ENCODE results near the gene COPS9.

Gene COPS9

GRCh38 chr2:240164586-240164985, 28.5 kb upstream of the COPS9 start:
- TF ChIP-seq FOXP2 (optimal IDR thresholded peaks at IDR 0.05; ENCODE audit: borderline replicate concordance, extremely low read depth, extremely low read length, insufficient read depth): no peak
- no peak for TF ChIP-seq POLR2AphosphoS5 (IDR thresholded peaks at IDR 0.05; ENCODE audit: low read depth, low read length)
- TF ChIP-seq TAF1 (IDR thresholded peaks at IDR 0.05; ENCODE audit: borderline replicate concordance, insufficient read depth, low read length): no peak
- TF ChIP-seq REST (IDR thresholded peaks at IDR 0.05; ENCODE audit: insufficient read depth in 1 of 2, low read depth in 2 of 2, low read length in 2 of 2): no peak
- no peak for TF ChIP-seq SIN3A (IDR thresholded peaks at IDR 0.05; ENCODE audit: borderline replicate concordance, insufficient read depth, low read length)

DNA sequence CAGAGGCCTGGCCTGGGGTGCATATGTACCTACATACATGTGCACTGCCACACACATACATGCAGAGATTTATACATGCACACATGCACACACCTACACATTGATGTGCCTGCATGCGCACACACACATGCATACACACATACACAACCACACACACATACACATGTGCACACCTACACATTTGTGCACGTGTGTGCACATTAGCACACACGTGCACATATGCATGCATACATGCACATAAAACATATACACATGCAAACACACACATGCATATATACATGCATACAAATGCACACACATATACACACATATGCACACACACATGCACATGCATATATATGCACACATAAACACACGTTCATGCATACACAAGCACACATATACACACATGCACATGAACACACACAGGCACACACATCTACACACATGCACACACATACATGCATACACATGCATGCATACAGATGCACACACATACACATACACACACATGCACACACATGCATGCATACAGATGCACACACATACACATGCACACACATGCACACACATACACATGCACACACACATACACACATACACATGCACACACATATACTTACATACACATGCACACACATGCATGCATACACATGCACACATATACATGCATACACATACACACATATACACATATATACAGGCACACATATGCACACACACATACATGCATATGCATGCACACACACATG, 27.9 kb upstream of the COPS9 start:
- no peak for TF ChIP-seq REST (IDR thresholded peaks at IDR 0.05; ENCODE audit: insufficient read depth in 1 of 2, low read depth in 2 of 2, low read length in 2 of 2)
- no peak for TF ChIP-seq TAF1 (IDR thresholded peaks at IDR 0.05; ENCODE audit: borderline replicate concordance, insufficient read depth, low read length)
- no peak for TF ChIP-seq POLR2AphosphoS5 (IDR thresholded peaks at IDR 0.05; ENCODE audit: low read depth, low read length)
- no peak for TF ChIP-seq SIN3A (IDR thresholded peaks at IDR 0.05; ENCODE audit: borderline replicate concordance, insufficient read depth, low read length)
- no peak for TF ChIP-seq FOXP2 (optimal IDR thresholded peaks at IDR 0.05; ENCODE audit: borderline replicate concordance, extremely low read depth, extremely low read length, insufficient read depth)

DNA sequence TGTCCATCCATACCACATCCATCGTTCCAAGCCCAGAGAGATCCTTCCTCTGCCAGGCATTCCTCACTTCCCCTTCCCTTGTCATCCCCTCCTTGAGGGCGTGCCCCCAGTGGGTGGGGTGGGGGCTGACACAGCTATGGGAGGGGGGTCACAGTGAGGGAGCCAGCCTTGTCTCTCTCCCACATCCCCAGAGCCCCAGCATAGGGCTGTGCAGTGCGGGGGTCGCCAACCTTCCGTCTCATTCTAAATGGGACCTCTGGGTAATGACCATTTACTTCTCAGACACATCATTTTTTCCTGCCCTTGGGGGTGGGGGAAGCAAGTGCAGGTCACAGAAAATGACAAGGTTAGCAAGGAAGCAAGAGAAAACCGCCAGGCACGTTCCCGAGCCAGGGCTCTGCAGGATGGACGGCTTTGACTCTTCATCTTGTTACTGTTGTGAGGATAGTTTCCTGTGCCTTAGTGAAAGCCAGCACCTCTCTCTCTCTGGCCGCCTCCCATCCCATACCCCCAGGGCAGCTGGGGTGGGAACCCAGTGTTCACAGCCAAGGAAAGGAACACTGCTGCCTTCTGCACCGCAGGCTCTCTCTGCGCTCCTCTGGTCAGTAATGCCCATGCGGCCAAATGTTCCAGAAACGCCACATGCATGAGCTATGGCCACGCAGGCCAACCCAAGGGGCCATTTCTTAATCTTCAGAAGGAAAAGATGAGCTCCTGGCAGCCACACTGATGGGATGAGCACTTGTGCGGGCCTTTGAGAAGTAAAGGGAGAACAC, 27.0 kb upstream of the COPS9 start:
- TF ChIP-seq FOXP2 (optimal IDR thresholded peaks at IDR 0.05; ENCODE audit: borderline replicate concordance, extremely low read depth, extremely low read length, insufficient read depth) (no peak), SIN3A (IDR thresholded peaks at IDR 0.05; ENCODE audit: borderline replicate concordance, insufficient read depth, low read length) (no peak), REST (IDR thresholded peaks at IDR 0.05; ENCODE audit: insufficient read depth in 1 of 2, low read depth in 2 of 2, low read length in 2 of 2) (no peak)

- no peak for TF ChIP-seq FOXP2 (optimal IDR thresholded peaks at IDR 0.05; ENCODE audit: borderline replicate concordance, extremely low read depth, extremely low read length, insufficient read depth)
- no peak for TF ChIP-seq POLR2AphosphoS5 (IDR thresholded peaks at IDR 0.05; ENCODE audit: low read depth, low read length)
- TF ChIP-seq SIN3A (IDR thresholded peaks at IDR 0.05; ENCODE audit: borderline replicate concordance, insufficient read depth, low read length): no peak
- no peak for TF ChIP-seq TAF1 (IDR thresholded peaks at IDR 0.05; ENCODE audit: borderline replicate concordance, insufficient read depth, low read length)
- TF ChIP-seq REST (IDR thresholded peaks at IDR 0.05; ENCODE audit: insufficient read depth in 1 of 2, low read depth in 2 of 2, low read length in 2 of 2): no peak
Observed at GRCh38 chr2:240162531-240162930, 26.4 kb upstream of the COPS9 start.
